SK-N-SH (cell line): Measurements from ENCODE around the gene ARMH3. TPM values are rescaled to one million over a fixed set of nuclear protein-coding genes. Genes with fewer than 3 reads are reported as not detected.
A peak's percentile ranks its signal among the peaks of the same experiment; 100 is the strongest.

ENCODE experiments used
- CTCF ChIA-PET: fragments of 300-600, 350-600 bp; formaldehyde crosslinking; extraction: SDS; loops from one replicate; lab custom pipeline; 2021; lab: Yijun Ruan, JAX
- POLR2A ChIA-PET: fragments of 350-600 bp; sonication (Branson Sonifier 250); formaldehyde crosslinking; extraction: SDS; loops from one replicate; lab custom pipeline; 2020; ENCODE audit warnings: antibody characterized with exemption, inconsistent platforms; lab: Yijun Ruan, JAX
- DNase-seq: peaks from one replicate; pipeline ENCODE4 v3.0.0; 2012
- H2AFZ ChIP-seq: fragments of 200-600 bp; sonication (generic); 2 replicates; pipeline ENCODE4 v1.8.1; 2016; ENCODE audit warnings: antibody characterized with exemption, mild to moderate bottlenecking, low read depth
- H3F3A ChIP-seq: fragments of 200-600 bp; sonication (generic); replicated peaks from 2 replicates; pipeline ENCODE3; 2016; ENCODE audit warnings: antibody characterized with exemption, mild to moderate bottlenecking; ENCODE audit not compliant: insufficient read depth
- H3K27ac ChIP-seq, 2 experiments: fragments of 200-500 bp in 1 of 2; fragments of 200-600 bp in 1 of 2; sonication (Bioruptor generic) in 1 of 2; sonication (generic), shearing (Covaris generic) in 1 of 2; 2 replicates each; pipeline versions ENCODE4 v1.5.1 to v1.6.1; 2014 to 2016; ENCODE audit warnings: low read depth in 2 of 2, inconsistent platforms in 1 of 2, low read length in 1 of 2, mild to moderate bottlenecking in 1 of 2, mixed read lengths in 1 of 2
- H3K27me3 ChIP-seq: fragments of 200-600 bp; sonication (generic), shearing (Covaris generic); 2 replicates; pipeline ENCODE4 v1.6.1; 2016; ENCODE audit warnings: mixed run types; ENCODE audit not compliant: insufficient read depth
- H3K36me3 ChIP-seq, 2 experiments: fragments of 200-500 bp in 1 of 2; fragments of 200-600 bp in 1 of 2; sonication (Bioruptor generic) in 1 of 2; sonication (generic) in 1 of 2; replicated peaks in 1 of 2; 2 replicates each; pipeline versions ENCODE3 to v1.5.1; 2014 to 2016; ENCODE audit warnings: low read length in 1 of 2, mild to moderate bottlenecking in 1 of 2; ENCODE audit not compliant: insufficient read depth in 2 of 2, control insufficient read depth in 1 of 2
- H3K4me1 ChIP-seq, 2 experiments: fragments of 200-500 bp in 1 of 2; fragments of 200-600 bp in 1 of 2; sonication (Bioruptor generic) in 1 of 2; sonication (generic), shearing (Covaris generic) in 1 of 2; 2 replicates each; pipeline versions ENCODE4 v1.5.1 to v1.6.1; 2014 to 2016; ENCODE audit warnings: low read depth in 1 of 2, low read length in 1 of 2, mixed run types in 1 of 2; ENCODE audit not compliant: insufficient read depth in 2 of 2, control insufficient read depth in 1 of 2
- H3K4me2 ChIP-seq: fragments of 200-600 bp; sonication (generic), shearing (Covaris generic); 2 replicates; pipeline ENCODE4 v1.6.1; 2017; ENCODE audit warnings: mixed run types
- H3K4me3 ChIP-seq, 2 experiments: fragments of 200-500 bp in 1 of 2; fragments of 200-600 bp in 1 of 2; sonication (Bioruptor generic) in 1 of 2; sonication (generic), shearing (Covaris generic) in 1 of 2; 2 replicates each; pipeline versions ENCODE4 v1.5.1 to v1.8.1; 2014 to 2016; ENCODE audit warnings: low read depth in 2 of 2, inconsistent platforms in 1 of 2, low read length in 1 of 2, mild to moderate bottlenecking in 1 of 2, mixed read lengths in 1 of 2, moderate library complexity in 1 of 2
- H3K79me2 ChIP-seq: fragments of 200-600 bp; sonication (generic); 2 replicates; pipeline ENCODE4 v1.8.1; 2017; ENCODE audit warnings: mild to moderate bottlenecking; ENCODE audit not compliant: insufficient read depth
- H3K9ac ChIP-seq: fragments of 200-600 bp; sonication (generic); 2 replicates; pipeline ENCODE4 v1.6.1; 2017; ENCODE audit warnings: mixed run types
- H3K9me2 ChIP-seq: fragments of 200-600 bp; sonication (generic); 2 replicates; pipeline ENCODE4 v1.6.1; 2017; ENCODE audit warnings: mixed run types
- H3K9me3 ChIP-seq: fragments of 200-600 bp; sonication (generic); 2 replicates; pipeline ENCODE4 v1.6.1; 2017; ENCODE audit warnings: mixed run types, mild to moderate bottlenecking, moderate library complexity
- H4K20me1 ChIP-seq: fragments of 200-600 bp; sonication (generic); 2 replicates; pipeline ENCODE4 v1.6.1; 2017; ENCODE audit warnings: mild to moderate bottlenecking, mixed run types; ENCODE audit not compliant: insufficient read depth
- CHD2 ChIP-seq: fragments of 150-350 bp; IDR thresholded peaks from 2 replicates; pipeline ENCODE4 v1.6.1; 2018; ENCODE audit warnings: low read length; ENCODE audit not compliant: partially characterized antibody
- ELF1 ChIP-seq: IDR thresholded peaks from 2 replicates; pipeline ENCODE4 v1.4.0; 2012
- EP300 ChIP-seq, 2 experiments: IDR thresholded peaks; 2 replicates each; pipeline versions ENCODE4 v1.4.0 to v1.6.1; 2012; ENCODE audit warnings: borderline replicate concordance in 1 of 2, low read depth in 1 of 2, low read length in 1 of 2
- EZH2phosphoT487 ChIP-seq: fragments of 200-600 bp; sonication (generic); IDR thresholded peaks from 2 replicates; pipeline ENCODE4 v1.6.1; 2017; ENCODE audit warnings: low read depth, mixed run types, mild to moderate bottlenecking, antibody characterized with exemption, moderate library complexity, borderline replicate concordance
- FOSL2 ChIP-seq: IDR thresholded peaks from 2 replicates; pipeline ENCODE4 v1.4.0; 2012; ENCODE audit warnings: low read depth, mild to moderate bottlenecking, moderate library complexity, borderline replicate concordance
- FOXM1 ChIP-seq: IDR thresholded peaks from 2 replicates; pipeline ENCODE4 v1.4.0; 2012; ENCODE audit warnings: low read depth, mild to moderate bottlenecking
- GABPA ChIP-seq: IDR thresholded peaks from 2 replicates; pipeline ENCODE4 v1.4.0; 2012; ENCODE audit warnings: low read depth, mild to moderate bottlenecking
- MXI1 ChIP-seq: IDR thresholded peaks from 2 replicates; pipeline ENCODE4 v1.6.1; 2012; ENCODE audit warnings: mild to moderate bottlenecking, low read depth, low read length, improper control_type of control experiment
- NFIC ChIP-seq: IDR thresholded peaks from 2 replicates; pipeline ENCODE4 v1.4.0; 2012; ENCODE audit warnings: borderline replicate concordance
- NRF1 ChIP-seq: IDR thresholded peaks from 2 replicates; pipeline ENCODE4 v1.6.1; 2012; ENCODE audit warnings: low read depth, mild to moderate bottlenecking, low read length
- POLR2AphosphoS5 ChIP-seq: IDR thresholded peaks from 2 replicates; pipeline ENCODE4 v1.6.1; 2012; ENCODE audit warnings: low read depth, low read length
- RAD21 ChIP-seq: IDR thresholded peaks from 2 replicates; pipeline ENCODE4 v1.6.1; 2012; ENCODE audit warnings: mild to moderate bottlenecking, low read length
- RCOR1 ChIP-seq: fragments of 150-350 bp; IDR thresholded peaks from 2 replicates; pipeline ENCODE4 v1.6.1; 2017; ENCODE audit warnings: antibody characterized with exemption, low read length
- RFX5 ChIP-seq: IDR thresholded peaks from 2 replicates; pipeline ENCODE4 v1.6.1; 2012; ENCODE audit warnings: mild to moderate bottlenecking, improper control_type of control experiment, low read length
- TAF1 ChIP-seq: IDR thresholded peaks from 2 replicates; pipeline ENCODE4 v1.6.1; 2012; ENCODE audit warnings: low read depth, mild to moderate bottlenecking, low read length, moderate library complexity, borderline replicate concordance
- TCF12 ChIP-seq: IDR thresholded peaks from 2 replicates; pipeline ENCODE4 v1.4.0; 2012
- YY1 ChIP-seq: IDR thresholded peaks from 2 replicates; pipeline ENCODE4 v1.4.0; 2012; ENCODE audit warnings: low read depth, mild to moderate bottlenecking
- WGBS: methylation state at CpG from one replicate; pipeline ENCODE4 v1.1.6; 2017; ENCODE audit warnings: low lambda C conversion rate; 5-methylcytosine and 5-hydroxymethylcytosine counted together
- polyA plus RNA-seq, 3 experiments: library from polyadenylated mRNA; depleted of rRNA; stranded (reverse); fragments of >200 nt; gene quantifications; 2 replicates each; pipeline ENCODE4 v1.2.3, GENCODE V29; 2012
- TF ChIP-seq, protein P1 (sequence below): fragments of 200-600 bp; sonication (generic); IDR thresholded peaks from 2 replicates; pipeline ENCODE4 v1.6.1; 2017; ENCODE audit warnings: antibody characterized with exemption, mild to moderate bottlenecking, moderate library complexity
- TF ChIP-seq, protein P2 (sequence below): IDR thresholded peaks from 2 replicates; pipeline ENCODE4 v1.4.0; 2012; ENCODE audit warnings: low read depth

The ARMH3 gene
- polyA plus RNA-seq, 1 of the 3 experiments (the other 2 are of a cell fraction): 12.1 TPM

DNA sequence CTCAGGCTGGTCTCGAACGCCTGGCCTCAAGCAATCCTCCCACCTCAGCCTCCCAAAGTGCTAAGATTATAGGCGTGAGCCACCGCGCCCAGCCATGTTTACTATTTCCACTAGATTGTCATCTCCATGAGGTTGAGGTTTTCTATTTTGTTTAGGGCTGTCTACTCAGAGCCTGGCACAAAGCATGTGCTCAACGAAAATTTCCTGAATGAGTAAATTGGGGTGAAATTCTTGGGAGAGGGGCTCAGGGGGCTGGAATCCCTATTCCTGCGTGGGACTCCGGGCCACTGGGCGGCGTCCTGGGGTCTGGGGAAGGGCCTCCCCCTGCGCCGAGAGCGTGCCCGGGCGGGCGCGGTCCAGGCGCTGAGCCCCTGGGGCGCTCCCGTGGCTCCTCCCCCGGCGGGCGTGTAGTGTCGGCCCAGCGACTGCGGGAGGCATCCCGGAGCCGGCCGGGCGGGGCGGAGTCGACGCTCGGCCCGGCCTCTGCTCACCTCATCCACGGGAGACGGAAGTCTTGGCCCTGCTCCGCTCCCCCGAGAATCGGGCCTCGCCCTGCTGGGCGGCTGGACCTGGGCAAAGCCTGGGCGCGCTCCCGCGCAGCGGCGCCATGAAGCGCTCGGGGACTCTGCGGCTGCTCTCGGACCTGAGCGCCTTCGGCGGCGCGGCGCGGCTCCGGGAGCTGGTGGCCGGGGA is 9.0 kb upstream of the ARMH3 start, which contains the start of gene HPS6:
HPS6 (plus strand) TSS at position 482 of the 693 bp plus-strand sequence; CDS start at position 608, 126 bp downstream.
- Histone ChIP-seq H3K27me3 (no peaks in the 10 kb centered on the region), H3K4me2 (peak within 1 kb of the TSS; percentile 98), H3K4me1 (peaks cover 8 to 12% of the 10 kb centered on the region in 2 experiments; a peak in 3 of 4 replicates), H4K20me1 (peaks cover 19% of the 10 kb centered on the region), H3K36me3 (peaks cover 4 to 23% of the 10 kb centered on the region in 2 experiments), H3F3A (peaks cover 12% of the 10 kb centered on the region), H3K27ac (peak within 1 kb of the TSS; percentile 74), H3K79me2 (peaks cover 40% of the 10 kb centered on the region), H2AFZ (peak within 1 kb of the TSS; percentile 91), H3K9me3 (no peaks in the 10 kb centered on the region), H3K9ac (peak within 1 kb of the TSS; percentile 96), H3K9me2 (no peaks in the 10 kb centered on the region), H3K4me3 (peak within 1 kb of the TSS; percentile 78 to 92)
- TF ChIP-seq TAF1 (peak; percentile 64; the same call in 1 of the 2 replicates), RAD21 (peak; percentile 19), TCF12 (peak; percentile 21; the same call in 1 of the 2 replicates), NRF1 (peak; percentile 41), NFIC (peak; percentile 14; the same call in 1 of the 2 replicates), MXI1 (peak; percentile 79), GABPA (peak; percentile 64), RCOR1 (no peak), ELF1 (peak; percentile 93), RFX5 (no peak), POLR2AphosphoS5 (peak; percentile 82), CHD2 (peak; percentile 40), FOSL2 (no peak), YY1 (peak; percentile 30; the same call in 1 of the 2 replicates), FOXM1 (no peak), EP300 (IDR thresholded peaks at IDR 0.05; ENCODE audit: borderline replicate concordance in 1 of 2, low read depth in 1 of 2, low read length in 1 of 2) (peak in 1 of 2 experiments; percentile 14; a peak in 1 of 4 replicates), EZH2phosphoT487 (no peak)
- TF ChIP-seq, protein P1, sequence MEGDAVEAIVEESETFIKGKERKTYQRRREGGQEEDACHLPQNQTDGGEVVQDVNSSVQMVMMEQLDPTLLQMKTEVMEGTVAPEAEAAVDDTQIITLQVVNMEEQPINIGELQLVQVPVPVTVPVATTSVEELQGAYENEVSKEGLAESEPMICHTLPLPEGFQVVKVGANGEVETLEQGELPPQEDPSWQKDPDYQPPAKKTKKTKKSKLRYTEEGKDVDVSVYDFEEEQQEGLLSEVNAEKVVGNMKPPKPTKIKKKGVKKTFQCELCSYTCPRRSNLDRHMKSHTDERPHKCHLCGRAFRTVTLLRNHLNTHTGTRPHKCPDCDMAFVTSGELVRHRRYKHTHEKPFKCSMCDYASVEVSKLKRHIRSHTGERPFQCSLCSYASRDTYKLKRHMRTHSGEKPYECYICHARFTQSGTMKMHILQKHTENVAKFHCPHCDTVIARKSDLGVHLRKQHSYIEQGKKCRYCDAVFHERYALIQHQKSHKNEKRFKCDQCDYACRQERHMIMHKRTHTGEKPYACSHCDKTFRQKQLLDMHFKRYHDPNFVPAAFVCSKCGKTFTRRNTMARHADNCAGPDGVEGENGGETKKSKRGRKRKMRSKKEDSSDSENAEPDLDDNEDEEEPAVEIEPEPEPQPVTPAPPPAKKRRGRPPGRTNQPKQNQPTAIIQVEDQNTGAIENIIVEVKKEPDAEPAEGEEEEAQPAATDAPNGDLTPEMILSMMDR: peak; percentile 40; the same call in 1 of the 2 replicates
- TF ChIP-seq, protein P2, sequence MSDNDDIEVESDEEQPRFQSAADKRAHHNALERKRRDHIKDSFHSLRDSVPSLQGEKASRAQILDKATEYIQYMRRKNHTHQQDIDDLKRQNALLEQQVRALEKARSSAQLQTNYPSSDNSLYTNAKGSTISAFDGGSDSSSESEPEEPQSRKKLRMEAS: peak; percentile 50; the same call in 1 of the 2 replicates
- ChIA-PET POLR2A (interaction anchor here (1.0 kb wide), 1 partner anchor 8 kb away, joined by 3 read pairs; no protein-coding TSS in a partner anchor), CTCF (interaction anchor here (0.9 to 5.4 kb wide), 8 partner anchors 9 to 224 kb away, joined by 3 to 25 read pairs (median 5); partner anchors contain the start of gene ARMH3)
- peak; percentile 98 for DNase-seq
- WGBS: 16% methylated on average over 9 of the region's 61 CpGs
